NCI-H748 (cell line): ENCODE measurements around the gene PBXIP1.

Experiments
- DNase-seq: peaks from one replicate; lab custom pipeline; 2025; ENCODE audit not compliant: unreplicated experiment; lab: John Stamatoyannopoulos, UW

The PBXIP1 gene

DNA sequence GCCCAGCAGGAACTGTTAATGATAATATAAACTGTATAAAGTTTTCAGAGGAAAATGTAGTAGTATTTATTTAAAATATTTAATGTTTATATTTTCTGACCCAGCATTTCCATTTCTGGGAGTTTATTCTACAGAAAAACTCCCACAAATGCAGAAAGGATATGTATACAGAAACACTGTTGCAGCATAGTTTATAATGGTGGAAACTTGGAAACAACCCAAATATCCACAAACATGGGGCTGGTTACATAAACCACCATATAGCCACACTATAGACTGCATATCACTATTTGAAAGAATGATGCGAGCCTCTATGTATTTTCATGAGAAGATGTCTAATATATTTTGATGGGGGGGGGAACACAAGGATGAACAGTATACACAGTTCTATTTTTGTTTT is 54.3 kb downstream of the PBXIP1 start:
- DNase-seq: no peak

DNA sequence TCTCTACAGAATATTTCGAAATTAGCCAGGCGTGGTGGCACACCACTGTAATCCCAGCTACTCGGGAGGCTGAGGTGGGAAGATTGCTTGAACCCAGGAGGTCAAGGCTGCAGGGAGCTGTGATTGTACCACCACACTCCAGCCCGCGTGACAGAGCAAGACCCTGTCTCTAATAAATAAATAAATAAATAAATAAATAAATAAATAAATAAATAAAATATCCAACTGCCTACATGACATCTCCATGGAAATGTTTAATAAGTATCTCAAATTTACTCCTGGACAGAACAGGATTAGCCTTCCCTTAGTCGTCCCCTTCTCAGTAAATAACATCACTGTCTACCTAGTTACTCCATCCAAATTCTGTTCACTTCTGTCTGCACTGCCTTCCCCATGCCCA is 56.9 kb downstream of the PBXIP1 start:
- no peak for DNase-seq

DNA sequence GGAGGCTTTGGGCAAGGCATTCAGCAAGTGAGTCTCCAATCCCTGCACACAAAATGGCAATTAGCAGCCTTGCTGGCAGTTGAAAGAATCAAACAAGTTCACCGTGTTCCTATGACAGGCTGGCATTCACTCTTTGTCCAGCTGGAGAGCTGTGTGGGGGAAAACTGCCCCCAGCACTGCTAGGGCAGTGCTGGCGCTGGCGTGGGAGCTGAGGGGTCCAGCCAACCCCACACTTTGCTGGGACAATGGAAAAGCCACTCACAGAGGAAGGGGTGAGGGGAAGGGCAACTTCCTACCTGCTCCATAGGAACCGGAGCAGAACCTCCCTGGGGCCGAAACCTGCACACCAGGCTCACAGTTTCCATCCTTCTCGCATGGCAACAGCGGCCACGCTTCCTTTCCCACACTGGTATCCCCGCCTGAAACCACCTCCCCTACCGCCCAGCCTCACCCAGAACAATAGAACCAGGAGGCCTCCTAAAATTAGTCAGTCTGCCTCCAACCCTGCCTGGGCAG is 59.1 kb downstream of the PBXIP1 start:
- no peak for DNase-seq

DNA sequence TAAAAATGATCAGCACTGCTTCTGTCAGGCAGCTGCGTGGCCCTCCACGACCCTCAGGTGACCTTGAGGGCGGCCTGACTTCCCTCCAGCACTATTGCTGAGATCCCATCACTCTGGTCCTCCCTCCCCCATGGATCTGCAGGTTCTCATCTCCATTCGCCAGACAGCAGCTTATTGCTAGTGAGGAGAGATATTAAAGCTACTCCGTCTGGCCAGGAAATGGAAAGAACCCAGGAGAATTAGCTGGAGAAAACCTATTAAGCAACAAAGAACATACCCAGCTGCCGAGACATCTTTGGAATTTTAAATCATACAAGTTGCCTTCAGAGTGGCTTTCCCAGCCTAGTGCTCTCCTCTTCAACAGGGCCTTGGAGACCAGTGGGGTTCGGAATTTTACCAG is 60.1 kb downstream of the PBXIP1 start:
- DNase-seq: no peak
